Ammon's horn (tissue), 1 donor: Measurements from ENCODE around the gene TTLL11.

Experiments used
- DNase-seq: peaks from one replicate; pipeline ENCODE4 v3.0.0-alpha.2; 2016; ENCODE audit warnings: low spot score

TTLL11 gene

GRCh38 chr9:122050167-122050566 lies 42.9 kb downstream of the TTLL11 start:
- DNase-seq, result no peak

- DNase-seq, result no peak
These were observed 51.1 kb downstream of the TTLL11 start for GRCh38 chr9:122042056-122042455.

DNA sequence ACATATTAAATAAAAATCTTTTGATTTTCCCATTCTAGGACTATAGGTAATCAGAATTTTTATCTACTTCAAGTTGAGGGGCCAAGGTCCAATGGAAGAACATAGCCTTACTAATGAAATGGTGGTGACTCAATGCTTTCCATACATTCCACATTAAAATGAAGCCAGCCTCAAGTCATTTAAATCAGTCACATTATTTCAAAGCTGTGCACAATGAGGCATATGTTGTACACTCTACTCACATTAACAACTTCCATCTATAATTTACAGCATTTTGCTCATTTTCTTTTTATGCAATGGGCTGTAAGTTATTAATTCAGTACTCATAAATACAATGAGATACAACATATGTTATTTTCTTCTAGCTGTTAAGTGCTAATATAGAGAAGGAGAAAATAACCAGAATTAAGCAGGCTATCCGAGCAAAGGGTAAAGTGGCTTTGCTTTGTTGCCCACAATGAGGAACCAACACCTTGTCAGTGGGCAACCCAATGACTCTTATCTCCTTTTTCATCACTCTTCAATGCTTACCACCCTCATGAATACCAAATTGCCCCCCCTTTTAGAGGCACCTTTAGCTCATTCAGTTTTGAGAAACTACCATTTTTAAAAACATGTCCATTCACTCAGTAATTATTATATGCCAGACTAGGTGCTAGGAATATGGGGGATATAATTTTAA lies 52.4 kb downstream of the TTLL11 start:
- DNase-seq, result no peak

- DNase-seq, result peak; percentile 35
These were observed 53.9 kb downstream of the TTLL11 start for GRCh38 chr9:122039234-122039633.

DNA sequence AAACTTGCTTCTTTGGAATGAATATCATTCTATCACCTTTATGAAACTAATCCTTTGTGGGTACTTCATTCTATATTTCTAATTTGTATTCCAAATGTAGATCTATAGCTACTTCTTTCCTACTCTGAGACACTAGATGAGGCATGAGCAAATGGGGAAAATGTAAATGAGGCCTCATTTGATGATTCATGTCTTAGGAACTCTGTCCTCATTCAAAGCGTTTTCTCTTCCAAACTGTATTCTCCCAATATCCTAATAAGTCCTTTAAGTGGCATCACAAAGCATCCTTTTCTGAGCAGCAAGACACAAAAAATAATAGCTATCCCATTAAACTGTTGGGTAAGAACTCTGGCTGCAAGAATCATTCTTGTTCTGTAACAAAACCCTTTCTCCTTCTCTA lies 56.1 kb downstream of the TTLL11 start:
- DNase-seq, result no peak

GRCh38 chr9:122036408-122036807 lies 56.7 kb downstream of the TTLL11 start:
- no peak for DNase-seq

- no peak for DNase-seq
These were observed 59.2 kb downstream of the TTLL11 start for GRCh38 chr9:122033775-122034373.

DNA sequence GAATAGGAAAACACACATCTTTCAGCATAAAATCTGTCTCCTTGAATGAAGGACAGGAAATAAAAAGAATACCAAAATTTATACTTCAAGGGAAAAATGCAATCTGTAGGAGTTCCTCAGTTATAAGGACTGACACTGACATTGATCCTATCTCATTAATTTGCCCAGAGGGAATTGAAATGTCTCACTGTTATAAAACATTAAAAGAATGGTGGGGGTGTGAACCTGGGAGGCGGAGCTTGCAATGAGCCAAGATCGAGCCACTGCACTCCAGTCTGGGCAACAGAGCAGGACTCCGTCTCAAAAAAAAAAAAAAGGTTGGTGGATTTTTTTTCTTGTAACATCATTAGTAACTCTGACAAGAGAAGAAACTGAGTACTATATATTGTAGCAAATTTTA lies 60.8 kb downstream of the TTLL11 start:
- no peak for DNase-seq

DNA sequence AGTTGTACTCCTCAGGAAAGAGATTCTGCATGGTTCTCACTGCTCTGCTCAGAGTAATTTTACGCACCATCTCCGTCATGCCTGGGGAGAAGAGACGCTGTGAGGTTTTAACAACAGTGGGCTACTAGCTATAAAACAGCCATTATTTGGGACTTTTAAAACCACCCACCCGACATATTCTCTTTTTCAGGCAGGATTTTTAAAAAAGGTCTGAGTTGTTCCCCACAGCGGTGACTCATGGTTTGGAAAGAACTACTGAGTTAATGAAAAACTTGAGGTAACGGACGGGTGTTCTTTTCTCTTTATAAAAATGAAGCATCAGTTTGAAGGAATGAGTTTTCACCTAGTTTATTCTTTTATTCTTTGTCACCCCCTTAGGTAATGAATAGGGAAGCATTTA lies 61.3 kb downstream of the TTLL11 start:
- DNase-seq, result no peak

- DNase-seq, result no peak
These were observed 62.0 kb downstream of the TTLL11 start for GRCh38 chr9:122031157-122031556.

- DNase-seq, result no peak
These were observed 62.8 kb downstream of the TTLL11 start for GRCh38 chr9:122030357-122030756.

GRCh38 chr9:122029898-122030297 lies 63.2 kb downstream of the TTLL11 start:
- no peak for DNase-seq

- DNase-seq, result no peak
These were observed 65.0 kb downstream of the TTLL11 start for GRCh38 chr9:122028089-122028488.

GRCh38 chr9:122020398-122020797 lies 72.7 kb downstream of the TTLL11 start:
- no peak for DNase-seq

DNA sequence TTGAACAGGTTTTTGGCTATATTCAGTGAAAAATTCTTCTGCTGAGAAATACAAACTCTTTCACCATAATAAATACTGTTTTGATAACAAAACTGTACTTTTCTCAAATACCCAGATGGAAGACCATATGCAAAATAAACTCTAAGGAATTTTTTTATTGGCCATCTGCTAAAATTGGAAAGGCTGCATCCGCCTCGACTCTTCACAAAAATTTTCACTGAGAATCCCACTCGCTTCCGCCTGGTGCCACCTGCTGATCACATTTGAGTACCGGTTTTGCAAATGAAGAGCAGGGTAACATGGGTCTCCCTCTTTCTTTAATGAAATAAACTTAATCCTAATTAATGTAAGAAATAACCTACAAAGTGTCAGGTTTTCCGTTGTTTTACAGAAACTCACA lies 76.4 kb downstream of the TTLL11 start:
- DNase-seq, result peak; percentile 64

- DNase-seq, result no peak
These were observed 76.8 kb downstream of the TTLL11 start for GRCh38 chr9:122016309-122016708.

DNA sequence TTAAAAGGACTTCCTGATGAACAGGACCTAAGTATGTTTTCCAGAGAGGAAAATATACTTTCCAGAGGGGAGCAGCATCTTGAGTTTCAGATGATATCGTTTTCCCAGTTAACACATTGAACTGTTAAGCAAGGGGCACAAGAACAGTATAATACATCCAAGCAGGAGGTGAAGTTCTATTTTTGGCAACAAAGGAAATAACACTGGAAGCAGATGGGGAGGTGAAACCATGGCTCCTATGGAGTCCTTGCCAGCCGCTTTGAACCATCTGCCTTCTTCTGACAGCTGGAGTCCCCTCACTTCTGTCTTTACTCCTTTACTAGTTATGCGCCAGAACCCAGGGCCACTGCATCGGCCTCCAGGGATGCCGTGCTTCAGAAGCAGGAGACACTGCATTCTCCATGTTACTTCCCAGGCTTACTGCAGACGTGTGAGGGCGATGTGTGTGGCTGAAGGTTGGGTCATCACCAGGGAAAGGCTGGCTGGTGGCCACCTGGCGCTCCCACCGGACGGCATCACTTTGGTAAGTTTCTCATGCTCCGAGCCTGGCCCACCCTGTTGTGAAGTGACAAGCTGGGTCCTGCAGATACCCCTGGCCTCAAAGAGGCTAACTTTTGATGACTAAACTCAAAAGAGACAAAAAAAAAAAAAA lies 77.8 kb downstream of the TTLL11 start:
- DNase-seq, result no peak

- no peak for DNase-seq
These were observed 81.2 kb downstream of the TTLL11 start for GRCh38 chr9:122011818-122012498.

DNA sequence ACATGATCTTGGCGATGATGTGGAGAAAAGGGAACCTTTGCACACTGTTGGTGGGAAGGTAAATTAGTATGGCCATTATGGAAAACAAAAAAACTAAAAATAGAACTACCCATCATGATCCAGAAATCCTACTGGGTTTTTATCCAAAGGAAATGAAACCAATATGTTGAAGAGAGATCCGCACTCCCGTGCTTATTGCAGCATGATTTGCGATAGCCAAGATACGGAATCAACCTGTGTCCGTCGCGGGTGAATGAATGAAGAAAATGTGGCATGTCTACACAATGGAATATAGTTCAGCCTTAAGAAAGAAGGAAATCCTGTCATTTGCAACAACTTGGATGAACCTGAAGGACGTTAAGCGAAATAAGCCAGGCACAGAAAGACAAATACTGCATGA lies 84.5 kb downstream of the TTLL11 start:
- no peak for DNase-seq

GRCh38 chr9:122007837-122008236 lies 85.3 kb downstream of the TTLL11 start:
- DNase-seq, result no peak

GRCh38 chr9:122005597-122005996 lies 87.5 kb downstream of the TTLL11 start:
- no peak for DNase-seq

DNA sequence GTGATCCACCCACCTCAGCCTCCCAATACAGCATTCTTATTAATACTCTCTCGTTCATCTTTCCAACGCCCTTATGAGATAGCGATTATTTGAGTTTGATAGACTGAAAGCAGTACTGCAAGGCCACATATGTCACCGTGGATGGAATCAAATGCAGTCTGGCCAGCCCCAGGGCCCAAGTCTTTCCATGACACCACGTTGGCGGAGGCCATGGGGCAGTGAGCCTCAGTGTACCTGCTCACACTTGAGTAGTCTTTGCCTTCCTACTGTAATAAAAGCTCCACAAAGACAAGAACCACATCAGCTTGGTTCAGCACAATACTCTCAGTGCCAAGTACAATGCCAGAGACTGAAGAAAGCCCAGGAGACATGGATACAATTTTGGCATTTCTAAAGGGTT lies 88.5 kb downstream of the TTLL11 start:
- DNase-seq, result no peak
